RPMI8226 (cell line): ENCODE results near the gene FNDC3A.
A peak's percentile ranks its signal among the peaks of the same experiment; 100 is the strongest.
"Not testable (repeated sequence)": the region's sequence is repeated elsewhere in the genome, so short reads cannot be mapped to it uniquely, and the experiment has no call there.

Experiments
- DNase-seq: peaks from one replicate; pipeline ENCODE4 v3.0.0-alpha.2; 2015

The FNDC3A gene

GRCh38 chr13:48977973-48978372 is 2.3 kb downstream of the FNDC3A start:
- no peak for DNase-seq

GRCh38 chr13:48978942-48979601 is 3.4 kb downstream of the FNDC3A start:
- peak; percentile 23 for DNase-seq

- peak; percentile 73 for DNase-seq
Measured at GRCh38 chr13:48979892-48980291, 4.2 kb downstream of the FNDC3A start.

DNA sequence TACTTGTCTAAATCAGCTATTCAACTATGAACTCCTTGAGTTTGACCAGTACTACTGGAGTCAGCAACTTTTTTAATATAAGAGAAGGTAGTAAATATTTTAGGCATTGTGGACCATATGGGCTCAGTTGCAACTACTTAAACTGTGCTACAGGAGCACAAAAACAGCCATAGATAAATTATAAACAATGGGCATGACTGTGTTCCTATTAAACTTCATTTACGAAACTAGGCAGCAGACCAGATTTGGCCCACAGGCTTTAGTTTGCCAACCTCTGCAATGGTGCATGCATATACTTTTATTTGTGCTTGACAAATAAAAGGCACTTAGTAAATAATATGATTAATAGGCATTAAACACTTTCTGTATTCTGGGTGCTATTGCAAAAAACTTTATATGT is 7.6 kb downstream of the FNDC3A start:
- DNase-seq, result no peak

DNA sequence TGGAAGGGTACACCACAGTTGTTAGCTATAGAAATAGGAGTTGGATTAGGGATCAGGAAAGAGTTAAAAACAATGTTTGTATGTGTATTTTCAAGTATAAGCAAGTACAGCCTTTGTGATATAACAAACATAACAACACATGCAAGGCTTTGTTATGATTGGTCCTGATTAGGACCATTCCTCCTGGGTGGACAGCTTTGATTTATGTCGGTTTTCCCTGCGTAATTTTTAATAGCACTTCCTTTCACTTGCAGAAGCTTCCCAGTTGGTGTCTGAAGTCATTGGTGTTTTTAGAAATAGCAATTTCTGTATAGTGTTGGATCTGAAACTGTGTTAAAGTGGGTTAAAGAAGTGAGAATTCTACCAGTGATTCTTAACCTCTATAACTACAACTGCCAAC is 10.0 kb downstream of the FNDC3A start:
- no peak for DNase-seq

- DNase-seq, result no peak
Measured at GRCh38 chr13:48990900-48991299, 15.2 kb downstream of the FNDC3A start.

GRCh38 chr13:48993150-48993549 is 17.4 kb downstream of the FNDC3A start:
- no peak for DNase-seq

GRCh38 chr13:48994706-48995105 is 19.0 kb downstream of the FNDC3A start:
- no peak for DNase-seq

- DNase-seq, result no peak
Measured at GRCh38 chr13:48998641-48999292, 23.1 kb downstream of the FNDC3A start.

DNA sequence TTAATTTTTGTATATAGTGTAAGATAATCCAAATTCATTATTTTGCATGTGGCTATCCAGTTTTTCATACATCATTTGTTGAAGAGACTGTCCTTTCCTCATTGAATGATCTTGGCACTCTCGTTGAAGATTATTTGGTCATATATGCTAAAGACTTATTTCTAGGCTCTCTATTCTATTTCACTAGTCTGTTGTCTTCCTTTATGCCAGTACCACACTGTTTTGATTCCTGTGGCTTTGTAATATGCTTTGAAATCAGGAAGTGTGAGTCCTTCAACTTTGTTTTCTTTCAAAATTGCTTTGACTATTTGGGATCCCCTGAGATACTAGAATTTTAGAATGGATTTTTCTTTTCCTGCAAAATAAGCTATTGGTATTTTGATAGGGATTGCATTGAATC is 24.5 kb downstream of the FNDC3A start:
- no peak for DNase-seq

GRCh38 chr13:49018986-49019635 is 43.4 kb downstream of the FNDC3A start:
- not testable (repeated sequence) for DNase-seq

- no peak for DNase-seq
Measured at GRCh38 chr13:49020328-49020727, 44.6 kb downstream of the FNDC3A start.

DNA sequence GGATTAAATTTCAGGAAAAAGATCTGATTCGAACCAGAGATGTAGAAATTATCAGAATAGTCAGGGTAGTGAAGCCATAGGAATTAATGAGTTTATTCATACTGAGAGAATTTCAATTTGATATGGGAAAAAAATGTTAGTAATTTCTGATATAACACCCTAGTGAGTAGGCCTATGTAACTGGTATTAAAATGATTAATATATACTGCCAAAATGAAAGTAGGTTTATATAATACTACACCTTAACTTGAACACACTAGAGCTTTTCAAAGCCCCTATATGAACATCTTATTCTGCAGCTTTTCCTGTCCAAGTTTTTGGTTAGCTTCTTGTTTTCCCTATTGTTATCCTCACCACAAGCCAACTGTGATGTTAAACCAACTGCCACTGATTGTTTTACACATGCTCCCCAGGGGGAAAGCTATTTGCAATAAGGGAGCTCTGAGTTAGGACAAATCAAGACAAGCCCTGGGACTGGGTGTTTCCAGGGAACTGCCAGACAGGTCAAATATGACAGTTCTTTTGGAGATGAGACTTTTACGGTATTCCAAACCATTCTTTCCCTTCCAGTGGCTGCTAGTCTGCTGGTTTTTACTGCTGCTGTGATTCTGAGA is 45.3 kb downstream of the FNDC3A start:
- DNase-seq, result no peak

- no peak for DNase-seq
Measured at GRCh38 chr13:49021953-49022352, 46.2 kb downstream of the FNDC3A start.

DNA sequence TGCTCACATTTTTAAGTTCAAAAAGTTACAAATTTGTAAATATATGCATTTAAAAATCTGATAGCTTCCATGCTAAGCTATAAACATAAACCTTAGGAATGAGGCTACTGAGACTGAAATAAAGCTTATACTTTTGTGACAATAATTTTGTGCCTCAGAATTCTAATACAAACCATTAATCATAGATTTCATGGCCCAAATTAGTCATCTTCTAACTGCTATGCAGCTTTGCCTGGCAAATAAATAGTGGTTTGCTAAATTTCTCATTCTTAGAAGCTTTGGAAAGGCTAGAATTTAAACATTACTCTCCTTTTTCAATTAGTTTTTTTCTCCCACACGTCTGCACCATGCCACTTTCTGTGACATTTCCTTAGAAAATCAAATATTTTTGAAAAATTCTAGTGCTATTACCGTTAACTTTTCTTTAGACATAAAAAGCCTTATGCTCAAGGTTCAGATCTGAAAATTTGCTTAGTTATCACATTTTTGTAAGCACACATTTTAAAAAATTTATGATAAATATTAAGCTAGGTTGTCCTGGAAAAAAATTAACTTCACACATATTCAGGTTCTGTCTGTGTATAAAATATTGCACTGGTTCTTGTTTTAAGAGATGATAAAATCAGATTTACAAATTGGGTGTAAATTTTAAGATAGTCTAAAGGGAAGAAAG is 46.9 kb downstream of the FNDC3A start:
- DNase-seq, result no peak

DNA sequence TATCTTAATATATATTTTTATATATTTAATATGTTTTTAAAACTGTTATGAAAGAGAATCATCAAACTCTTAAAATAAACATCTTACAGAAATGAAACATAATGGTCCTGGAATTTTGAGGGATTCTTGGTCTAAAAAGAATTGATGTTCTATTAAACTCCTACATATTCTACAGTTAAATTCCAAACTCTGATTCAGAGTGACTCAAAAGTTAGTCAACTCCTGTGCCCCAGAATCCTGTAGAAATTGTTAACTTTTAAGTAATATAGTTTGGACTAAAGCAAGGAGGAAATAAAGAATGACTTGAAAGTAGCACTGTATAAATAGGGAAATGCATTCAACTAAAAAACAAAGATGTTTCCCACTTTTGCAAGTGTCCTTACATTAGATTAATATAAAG is 47.7 kb downstream of the FNDC3A start:
- no peak for DNase-seq

DNA sequence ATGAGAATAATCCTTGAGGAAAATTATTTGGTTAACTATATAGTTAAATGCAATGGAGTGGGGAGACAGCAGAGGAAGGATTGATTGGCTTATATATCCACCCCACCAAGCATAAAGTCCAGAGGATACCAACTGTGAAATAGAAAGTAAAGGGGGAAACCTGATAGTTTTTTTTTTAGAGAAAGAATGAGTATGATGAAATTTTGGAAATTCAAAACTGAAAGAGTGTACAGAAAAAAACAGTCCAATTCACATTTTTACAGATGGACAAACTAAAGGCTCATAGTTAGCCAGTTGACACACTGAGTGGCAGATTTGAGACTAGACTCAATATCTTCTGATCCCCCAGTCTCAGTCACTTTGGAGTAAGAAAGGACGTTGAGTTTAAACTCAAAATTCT is 51.1 kb downstream of the FNDC3A start:
- DNase-seq, result no peak

DNA sequence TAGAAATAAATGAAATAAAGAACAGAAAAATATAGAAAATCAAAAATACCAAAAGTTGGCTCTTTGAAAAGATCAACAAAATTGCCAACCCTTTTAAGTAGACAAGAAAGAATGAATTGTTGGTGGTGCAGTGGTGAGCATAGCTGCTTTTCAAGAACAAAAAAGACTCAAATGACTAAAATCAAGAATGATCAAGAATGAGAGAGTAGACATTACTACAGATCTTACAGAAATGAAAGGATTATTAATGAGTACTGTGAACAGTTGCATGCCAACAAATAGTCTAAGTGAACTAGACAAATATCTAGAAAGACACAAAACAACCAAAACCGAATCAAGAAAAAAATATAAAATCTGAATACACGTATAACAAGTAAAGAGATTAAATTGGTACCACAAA is 53.9 kb downstream of the FNDC3A start:
- DNase-seq, result no peak

DNA sequence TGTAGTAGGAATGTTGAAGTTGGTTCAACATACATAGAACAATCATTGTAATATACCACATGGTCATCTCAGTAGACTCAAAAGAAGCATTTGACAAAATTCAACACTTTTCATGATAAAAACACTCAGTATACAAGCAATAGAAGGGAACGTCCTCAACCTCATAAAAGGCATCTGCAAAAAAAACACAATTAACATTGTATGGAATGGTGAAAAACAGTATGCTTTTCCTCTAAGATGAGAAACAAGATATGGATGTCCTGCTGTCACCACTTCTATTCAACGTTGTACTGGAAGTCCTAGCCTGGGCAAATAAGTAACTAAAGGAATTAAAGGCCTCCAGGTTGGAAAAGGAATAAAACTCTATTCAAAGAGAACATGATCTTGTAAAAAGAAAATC is 54.5 kb downstream of the FNDC3A start:
- DNase-seq, result no peak

- DNase-seq, result no peak
Measured at GRCh38 chr13:49040872-49041271, 65.2 kb downstream of the FNDC3A start.

GRCh38 chr13:49042476-49042875 is 66.8 kb downstream of the FNDC3A start:
- no peak for DNase-seq

DNA sequence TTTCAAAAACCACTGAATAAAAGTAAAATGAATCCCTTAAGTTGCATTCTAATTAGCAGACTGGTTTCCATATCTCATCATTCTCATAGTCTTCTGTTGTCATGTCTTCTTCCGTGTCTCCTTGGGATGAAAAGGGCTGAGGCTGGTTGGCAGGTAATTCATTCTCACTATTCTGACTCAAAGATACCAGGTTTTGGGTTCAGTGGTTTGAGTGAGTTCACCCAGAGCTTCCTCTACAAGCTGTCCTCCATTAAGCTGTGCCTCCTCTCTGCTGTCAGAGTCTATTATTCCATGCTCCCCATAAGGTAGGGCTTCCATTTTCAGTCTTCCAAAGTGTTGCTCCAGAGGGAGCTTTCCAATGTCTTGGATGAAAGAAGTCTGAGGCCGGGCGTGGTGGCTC is 68.3 kb downstream of the FNDC3A start:
- DNase-seq, result no peak

GRCh38 chr13:49044836-49045235 is 69.1 kb downstream of the FNDC3A start:
- DNase-seq, result no peak
